Esophagus muscularis mucosa (tissue), 4 donors: ENCODE results near the gene UBASH3A. TPM values are rescaled to one million over a fixed set of nuclear protein-coding genes. Genes with fewer than 3 reads are reported as not detected.

Source experiments
- DNase-seq: peaks from one replicate; pipeline ENCODE4 v3.0.0-alpha.2; 2017; ENCODE audit errors: extremely low spot score
- H3K27ac ChIP-seq, 4 donors: fragments of 200-600 bp; sonication (generic); replicated peaks in 1 of 4; 1 replicate in 3 of 4; 2 replicates in 1 of 4; pipeline ENCODE4 v1.5.1; 2016 to 2019; ENCODE audit warnings: mild to moderate bottlenecking in 1 of 4
- H3K27me3 ChIP-seq, 4 donors: fragments of 200-600 bp; sonication (generic); one replicate each; pipeline versions ENCODE4 v1.5.1 to v1.6.0; 2016 to 2019
- H3K36me3 ChIP-seq, 4 donors: fragments of 200-600 bp; sonication (generic); one replicate each; pipeline ENCODE4 v1.5.1; 2016 to 2019
- H3K4me1 ChIP-seq, 4 donors: fragments of 200-600 bp; sonication (generic); one replicate each; pipeline ENCODE4 v1.5.1; 2016 to 2019
- H3K4me3 ChIP-seq, 4 donors: fragments of 200-600 bp; sonication (generic); 1 replicate in 2 of 4; 2 replicates in 2 of 4; pipeline ENCODE4 v1.5.1; 2016 to 2019; ENCODE audit warnings: mild to moderate bottlenecking in 4 of 4, moderate library complexity in 1 of 4
- H3K9me3 ChIP-seq, 4 donors: fragments of 200-600 bp; sonication (generic); 1 replicate in 3 of 4; 2 replicates in 1 of 4; pipeline ENCODE4 v1.5.1; 2016 to 2019
- CTCF ChIP-seq, 3 experiments: fragments of 200-600 bp in 2 of 3; fragments of 450-650 bp in 1 of 3; sonication (generic) in 2 of 3; IDR thresholded peaks; one replicate each; pipeline ENCODE4 v1.5.1; 2017 to 2019; ENCODE audit warnings: antibody characterized with exemption in 3 of 3, mild to moderate bottlenecking in 2 of 3, moderate library complexity in 1 of 3
- EP300 ChIP-seq: sonication (generic); formaldehyde crosslinking; IDR thresholded peaks from one replicate; pipeline ENCODE4 v1.6.1; 2017; ENCODE audit warnings: antibody characterized with exemption
- POLR2A ChIP-seq: fragments of 450-650 bp; IDR thresholded peaks from one replicate; pipeline ENCODE4 v1.6.1; 2017; ENCODE audit warnings: antibody characterized with exemption, moderate library complexity, mild to moderate bottlenecking, low read depth
- POLR2AphosphoS5 ChIP-seq, 2 donors: sonication (generic); formaldehyde crosslinking; IDR thresholded peaks; one replicate each; pipeline ENCODE4 v1.6.1; 2017; ENCODE audit warnings: antibody characterized with exemption in 2 of 2
- WGBS: methylation state at CpG from one replicate; pipeline ENCODE4 v1.1.5; 2018; 5-methylcytosine and 5-hydroxymethylcytosine counted together
- intact Hi-C: fragments of 100-400 bp; cut with DNase I; formaldehyde crosslinking; loops from one replicate; pipeline ENCODE4 v1.15.1; 2023
- total RNA-seq, 4 donors: library from RNA; depleted of rRNA; stranded (reverse); fragments of >200 nt; gene quantifications; one replicate each; pipeline versions ENCODE4 v1.1.0 to v1.2.1, GENCODE V29; 2016

UBASH3A gene
- total RNA-seq, 4 donors from 2014 or later = 0.17 to 0.78 (median 0.50) TPM; not detected in 1

- TF ChIP-seq EP300 = no peak
- TF ChIP-seq POLR2AphosphoS5 (IDR thresholded peaks at IDR 0.05) = no peak
- no peak for TF ChIP-seq POLR2A
- TF ChIP-seq CTCF (IDR thresholded peaks at IDR 0.05) = no peak
- intact Hi-C loops = no loop called here
- Histone ChIP-seq H3K27me3 (no peaks in the 10 kb centered on the region), H3K9me3 (no peaks in the 10 kb centered on the region), H3K36me3 (no peaks in the 10 kb centered on the region), H3K4me1 (peaks cover 0 to 16% (median 6%) of the 10 kb centered on the region in 4 donors), H3K27ac (no peak overlapping the region), H3K4me3 (no peak overlapping the region)
- WGBS = 78% methylated on average over 2 of the region's 4 CpGs
- DNase-seq = no peak
Observed at GRCh38 chr21:42489991-42490390, 86.3 kb downstream of the UBASH3A start.

- Histone ChIP-seq H3K9me3 (no peaks in the 10 kb centered on the region), H3K27ac (no peak overlapping the region), H3K4me3 (no peak overlapping the region), H3K27me3 (no peaks in the 10 kb centered on the region), H3K4me1 (peaks cover 5 to 19% (median 11%) of the 10 kb centered on the region in 4 donors), H3K36me3 (no peaks in the 10 kb centered on the region)
- no peak for DNase-seq
- no peak for TF ChIP-seq EP300
- no peak for TF ChIP-seq POLR2AphosphoS5 (IDR thresholded peaks at IDR 0.05)
- TF ChIP-seq POLR2A = no peak
- TF ChIP-seq CTCF (IDR thresholded peaks at IDR 0.05) = no peak
- intact Hi-C loops = no loop called here
Observed at GRCh38 chr21:42490720-42491119, 87.0 kb downstream of the UBASH3A start.

- Histone ChIP-seq H3K9me3 (no peaks in the 10 kb centered on the region), H3K27me3 (no peaks in the 10 kb centered on the region), H3K36me3 (no peaks in the 10 kb centered on the region), H3K4me1 (peaks cover 7 to 15% (median 10%) of the 10 kb centered on the region in 4 donors), H3K4me3 (no peak overlapping the region), H3K27ac (no peak overlapping the region)
- intact Hi-C loops = no loop called here
- DNase-seq = no peak
- 73% methylated on average over 1 of the region's 1 CpG for WGBS
- TF ChIP-seq POLR2A = no peak
- no peak for TF ChIP-seq EP300
- TF ChIP-seq CTCF (IDR thresholded peaks at IDR 0.05) = no peak
- TF ChIP-seq POLR2AphosphoS5 (IDR thresholded peaks at IDR 0.05) = no peak
Observed at GRCh38 chr21:42491328-42491727, 87.6 kb downstream of the UBASH3A start.

GRCh38 chr21:42492201-42492600, 88.5 kb downstream of the UBASH3A start:
- H3K9me3 ChIP-seq = no peaks in the 10 kb centered on the region
- intact Hi-C loops = no loop called here
- TF ChIP-seq POLR2AphosphoS5 (IDR thresholded peaks at IDR 0.05) (no peak), EP300 (no peak), CTCF (IDR thresholded peaks at IDR 0.05) (no peak), POLR2A (no peak)
- no peak overlapping the region for H3K4me3 ChIP-seq
- H3K27ac ChIP-seq = no peak overlapping the region
- WGBS = 64% methylated on average over 8 of the region's 8 CpGs
- no peak for DNase-seq
- no peaks in the 10 kb centered on the region for H3K27me3 ChIP-seq
- no peaks in the 10 kb centered on the region for H3K36me3 ChIP-seq
- H3K4me1 ChIP-seq = peaks cover 12 to 17% (median 14%) of the 10 kb centered on the region in 4 donors
